ENCODE measurements around the gene MAP3K5. TPM values are rescaled to one million over a fixed set of nuclear protein-coding genes. Genes with fewer than 3 reads are reported as not detected.

MAP3K5 gene
- total and polyA plus RNA-seq, 2 of the 8 experiments (the other 6 are each of a cell fraction or from before 2014, with no cell fraction given) = 0.63 to 2.6 TPM

- no peak for TF ChIP-seq CHD7 (IDR thresholded peaks at IDR 0.05; ENCODE audit: insufficient replicate concordance, low read length)
- no peak for TF ChIP-seq CEBPB (IDR thresholded peaks at IDR 0.05; ENCODE audit: low read depth, low read length)
- TF ChIP-seq CTBP2 (IDR thresholded peaks at IDR 0.05; ENCODE audit: borderline replicate concordance, insufficient read depth, insufficient read length, low read length) = no peak
- no peak for TF ChIP-seq HDAC2 (IDR thresholded peaks at IDR 0.05; ENCODE audit: borderline replicate concordance in 1 of 2, low read depth in 2 of 2, low read length in 2 of 2)
- TF ChIP-seq KDM5A (IDR thresholded peaks at IDR 0.05; ENCODE audit: low read length) = no peak
These were observed 92.9 kb downstream of the MAP3K5 start (continued) for GRCh38 chr6:136699358-136699757.

All from H1 (cell line).